ENCODE measurements around the gene NUP210L.
A peak's percentile ranks its signal among the peaks of the same experiment; 100 is the strongest.

The NUP210L gene

DNA sequence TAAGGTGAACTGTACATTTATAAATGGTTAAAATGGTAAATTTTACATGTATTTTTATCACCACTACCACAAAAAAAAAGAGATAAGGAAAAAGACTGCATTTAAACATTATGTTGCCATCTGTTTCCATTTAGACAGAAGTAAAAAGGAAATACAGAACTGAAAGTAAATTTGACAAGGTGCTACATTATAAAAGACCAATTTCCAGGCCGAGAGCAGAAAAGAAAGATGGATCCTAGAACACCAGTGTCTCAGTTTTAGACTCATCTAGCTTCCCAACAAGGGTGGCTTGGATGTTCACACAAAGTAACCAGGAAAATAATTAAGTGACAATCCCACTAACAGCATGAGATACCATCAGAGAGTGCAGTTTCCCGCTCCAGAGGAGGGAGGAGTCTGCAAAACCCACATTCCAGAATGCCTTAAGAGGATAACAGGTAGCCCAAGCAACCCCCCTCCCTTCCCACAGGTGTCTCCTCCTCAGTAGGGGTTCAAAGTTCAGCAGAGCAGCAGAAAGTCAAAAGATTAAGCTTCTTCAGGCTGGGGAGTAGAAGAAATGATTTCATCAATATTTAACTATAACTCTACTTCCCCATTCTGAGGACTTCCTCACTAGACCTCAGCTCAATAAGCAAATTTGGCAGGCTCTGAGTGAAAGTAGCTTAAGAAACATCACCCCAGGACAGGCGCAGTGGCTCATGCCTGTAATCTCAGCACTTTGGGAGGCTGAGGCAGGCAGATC, 25.2 kb upstream of the NUP210L start:
- peak; percentile 97 for TF ChIP-seq SPI1 (IDR thresholded peaks at IDR 0.05; ENCODE audit: borderline replicate concordance, low read depth)
- TF ChIP-seq GABPA (IDR thresholded peaks at IDR 0.05; ENCODE audit: low read depth): no peak
- TF ChIP-seq, protein P1, sequence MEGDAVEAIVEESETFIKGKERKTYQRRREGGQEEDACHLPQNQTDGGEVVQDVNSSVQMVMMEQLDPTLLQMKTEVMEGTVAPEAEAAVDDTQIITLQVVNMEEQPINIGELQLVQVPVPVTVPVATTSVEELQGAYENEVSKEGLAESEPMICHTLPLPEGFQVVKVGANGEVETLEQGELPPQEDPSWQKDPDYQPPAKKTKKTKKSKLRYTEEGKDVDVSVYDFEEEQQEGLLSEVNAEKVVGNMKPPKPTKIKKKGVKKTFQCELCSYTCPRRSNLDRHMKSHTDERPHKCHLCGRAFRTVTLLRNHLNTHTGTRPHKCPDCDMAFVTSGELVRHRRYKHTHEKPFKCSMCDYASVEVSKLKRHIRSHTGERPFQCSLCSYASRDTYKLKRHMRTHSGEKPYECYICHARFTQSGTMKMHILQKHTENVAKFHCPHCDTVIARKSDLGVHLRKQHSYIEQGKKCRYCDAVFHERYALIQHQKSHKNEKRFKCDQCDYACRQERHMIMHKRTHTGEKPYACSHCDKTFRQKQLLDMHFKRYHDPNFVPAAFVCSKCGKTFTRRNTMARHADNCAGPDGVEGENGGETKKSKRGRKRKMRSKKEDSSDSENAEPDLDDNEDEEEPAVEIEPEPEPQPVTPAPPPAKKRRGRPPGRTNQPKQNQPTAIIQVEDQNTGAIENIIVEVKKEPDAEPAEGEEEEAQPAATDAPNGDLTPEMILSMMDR (IDR thresholded peaks at IDR 0.05; ENCODE audit: insufficient read depth, low read length): no peak
- no peak for TF ChIP-seq REST (IDR thresholded peaks at IDR 0.05; ENCODE audit: insufficient replicate concordance, low read depth)
- TF ChIP-seq POLR2AphosphoS5 (IDR thresholded peaks at IDR 0.05; ENCODE audit: low read depth): no peak
- Histone ChIP-seq H3K4me3 (replicated peaks; ENCODE audit: insufficient read depth, low read length) (peak overlapping the region; percentile 40), H3K27ac (replicated peaks) (peak overlapping the region; percentile 24; the same call in 1 of the 2 replicates), H3K27me3 (ENCODE audit: insufficient read depth, poor library complexity, severe bottlenecking) (no peaks in the 10 kb centered on the region)
- DNase-seq (ENCODE audit: low read depth in 1 of 2, low spot score in 1 of 2): peak in 1 of 2 experiments; percentile 79

GRCh38 chr1:154178911-154179811, 24.3 kb upstream of the NUP210L start:
- DNase-seq (ENCODE audit: low read depth in 1 of 2, low spot score in 1 of 2): no peak
- no peak for TF ChIP-seq REST (IDR thresholded peaks at IDR 0.05; ENCODE audit: insufficient replicate concordance, low read depth)
- no peak for TF ChIP-seq GABPA (IDR thresholded peaks at IDR 0.05; ENCODE audit: low read depth)
- TF ChIP-seq, protein P1 (IDR thresholded peaks at IDR 0.05; ENCODE audit: insufficient read depth, low read length): no peak
- TF ChIP-seq SPI1 (IDR thresholded peaks at IDR 0.05; ENCODE audit: borderline replicate concordance, low read depth): no peak
- TF ChIP-seq POLR2AphosphoS5 (IDR thresholded peaks at IDR 0.05; ENCODE audit: low read depth): no peak
- Histone ChIP-seq H3K27me3 (ENCODE audit: insufficient read depth, poor library complexity, severe bottlenecking) (no peaks in the 10 kb centered on the region), H3K27ac (replicated peaks) (peak overlapping the region; percentile 44; the same call in 1 of the 2 replicates), H3K4me3 (replicated peaks; ENCODE audit: insufficient read depth, low read length) (no peak overlapping the region; the same call in 1 of the 2 replicates)

- Histone ChIP-seq H3K4me3 (replicated peaks; ENCODE audit: insufficient read depth, low read length) (no peak overlapping the region), H3K27ac (replicated peaks) (peak overlapping the region; percentile 44), H3K27me3 (ENCODE audit: insufficient read depth, poor library complexity, severe bottlenecking) (no peaks in the 10 kb centered on the region)
- DNase-seq (ENCODE audit: low read depth in 1 of 2, low spot score in 1 of 2): peak in 1 of 2 experiments; percentile 38
- TF ChIP-seq POLR2AphosphoS5 (IDR thresholded peaks at IDR 0.05; ENCODE audit: low read depth) (no peak), REST (IDR thresholded peaks at IDR 0.05; ENCODE audit: insufficient replicate concordance, low read depth) (no peak), SPI1 (IDR thresholded peaks at IDR 0.05; ENCODE audit: borderline replicate concordance, low read depth) (no peak), GABPA (IDR thresholded peaks at IDR 0.05; ENCODE audit: low read depth) (no peak)
- TF ChIP-seq, protein P1 (IDR thresholded peaks at IDR 0.05; ENCODE audit: insufficient read depth, low read length): no peak
These were observed 23.1 kb upstream of the NUP210L start for GRCh38 chr1:154178013-154178412.
